Stimulated activated CD4-positive, alpha-beta T cell treated with anti-CD3 and anti-CD28 coated beads, Interleukin-1b, Interleukin-23, amount 100 ng/mL, for 48 hours (primary cell): ENCODE measurements around the gene ITGA11.
A peak's percentile ranks its signal among the peaks of the same experiment; 100 is the strongest.

ENCODE experiments used
- DNase-seq: peaks from one replicate; pipeline ENCODE4 v3.0.0-alpha.2; 2020

The ITGA11 gene

DNA sequence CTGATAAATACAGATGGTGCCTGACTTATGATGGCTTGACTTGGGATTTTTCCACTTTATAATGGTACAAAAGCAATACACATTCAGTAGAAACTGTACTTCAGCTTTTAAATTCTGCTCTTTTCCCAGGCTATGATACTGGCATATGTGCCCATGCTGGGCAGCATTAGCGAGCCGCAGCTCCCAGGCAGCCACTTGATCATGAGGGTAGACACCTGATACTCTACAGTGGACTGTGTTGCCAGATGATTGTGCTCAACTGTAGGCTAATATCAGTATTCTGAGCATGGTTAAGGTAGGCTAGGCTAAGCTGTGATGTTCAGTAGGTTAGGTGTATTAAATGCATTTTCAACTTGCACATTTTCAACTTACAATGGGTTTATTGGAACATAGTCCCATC, 172.1 kb downstream of the ITGA11 start:
- no peak for DNase-seq

DNA sequence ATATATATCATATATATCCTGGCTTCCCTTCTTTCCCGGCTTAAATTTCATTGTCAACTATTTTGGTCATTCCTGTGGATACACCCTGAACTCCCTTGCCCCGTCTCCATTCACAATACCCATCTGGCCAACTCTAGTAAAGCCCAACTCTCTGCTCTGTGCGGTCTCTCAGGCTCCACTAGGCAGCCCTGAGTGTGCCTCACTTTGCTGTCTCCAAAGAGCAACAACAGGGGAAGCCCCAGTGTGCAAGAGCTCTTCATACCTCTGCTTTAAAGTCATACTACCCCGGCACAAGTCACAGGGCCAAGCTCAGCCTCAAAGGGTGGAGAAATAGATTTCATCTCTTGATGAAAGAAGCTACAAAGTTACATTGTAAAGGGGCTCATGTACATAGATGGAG, 173.3 kb downstream of the ITGA11 start:
- DNase-seq: peak; percentile 36

DNA sequence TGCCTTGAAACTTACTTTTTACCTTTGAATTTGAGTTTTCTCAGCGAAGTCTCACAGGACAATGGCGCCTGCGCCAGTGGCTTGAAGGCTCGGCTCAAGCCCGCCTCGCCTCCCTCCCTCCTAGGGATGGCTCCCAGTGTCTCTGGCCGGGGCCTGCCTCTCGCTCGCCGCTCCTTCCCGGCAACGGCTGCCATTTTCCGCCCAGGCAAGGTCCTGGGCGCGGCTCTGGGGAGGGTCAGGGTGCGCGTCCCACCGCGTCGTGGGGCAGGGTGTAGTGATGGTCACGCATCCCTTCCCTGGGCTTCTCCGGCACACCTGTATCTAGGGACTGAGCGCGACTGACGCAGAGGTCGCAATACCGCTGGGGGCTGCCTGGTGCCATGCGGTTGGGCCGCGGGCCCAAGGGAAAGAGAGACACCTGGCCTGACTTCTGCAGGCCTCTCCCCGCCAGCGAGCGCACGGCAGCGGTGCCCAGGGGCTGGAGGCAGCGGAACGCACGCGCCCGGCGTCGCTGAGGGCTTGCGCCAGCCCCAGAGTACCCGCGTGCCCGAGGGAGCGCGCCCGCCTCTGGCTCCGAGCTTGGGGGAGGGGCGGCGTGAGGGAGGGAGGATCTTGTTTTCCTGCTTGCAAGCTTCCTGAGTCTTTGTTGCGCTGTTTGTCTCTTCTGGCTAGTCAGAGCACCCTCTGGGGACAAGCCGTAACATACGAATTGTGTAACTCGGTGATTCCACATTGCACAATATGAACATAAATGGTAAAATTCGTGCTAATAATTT, 175.1 kb downstream of the ITGA11 start:
- DNase-seq: peak; percentile 62

DNA sequence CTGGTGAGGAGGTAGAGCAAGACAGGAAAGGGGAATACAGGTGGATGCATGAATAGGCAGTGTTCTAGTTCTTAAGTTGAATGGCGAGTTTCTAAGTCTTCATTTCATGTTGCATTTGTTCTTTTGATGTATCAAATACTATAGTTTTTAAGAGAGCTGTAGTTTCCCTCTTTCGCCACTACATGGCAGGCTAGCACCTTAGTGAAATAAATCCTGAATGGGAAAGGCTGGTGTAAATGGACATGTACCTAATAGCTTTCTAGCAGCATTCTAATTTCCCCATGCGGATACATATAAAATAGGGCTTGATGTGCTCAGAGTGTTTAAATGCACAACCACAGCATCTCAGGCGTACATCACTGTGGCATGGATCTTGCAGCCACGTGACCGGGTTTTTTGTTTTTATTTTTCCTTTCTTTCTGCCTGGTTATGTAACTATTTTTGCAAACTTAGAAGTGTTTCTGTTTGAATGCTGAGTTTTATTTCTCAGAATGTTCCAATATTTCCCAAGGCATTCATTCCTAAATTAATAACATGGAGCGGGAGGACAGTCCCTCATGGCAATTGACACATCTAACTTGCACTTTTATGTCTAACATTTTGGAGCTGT, 178.9 kb downstream of the ITGA11 start:
- peak; percentile 21 for DNase-seq

DNA sequence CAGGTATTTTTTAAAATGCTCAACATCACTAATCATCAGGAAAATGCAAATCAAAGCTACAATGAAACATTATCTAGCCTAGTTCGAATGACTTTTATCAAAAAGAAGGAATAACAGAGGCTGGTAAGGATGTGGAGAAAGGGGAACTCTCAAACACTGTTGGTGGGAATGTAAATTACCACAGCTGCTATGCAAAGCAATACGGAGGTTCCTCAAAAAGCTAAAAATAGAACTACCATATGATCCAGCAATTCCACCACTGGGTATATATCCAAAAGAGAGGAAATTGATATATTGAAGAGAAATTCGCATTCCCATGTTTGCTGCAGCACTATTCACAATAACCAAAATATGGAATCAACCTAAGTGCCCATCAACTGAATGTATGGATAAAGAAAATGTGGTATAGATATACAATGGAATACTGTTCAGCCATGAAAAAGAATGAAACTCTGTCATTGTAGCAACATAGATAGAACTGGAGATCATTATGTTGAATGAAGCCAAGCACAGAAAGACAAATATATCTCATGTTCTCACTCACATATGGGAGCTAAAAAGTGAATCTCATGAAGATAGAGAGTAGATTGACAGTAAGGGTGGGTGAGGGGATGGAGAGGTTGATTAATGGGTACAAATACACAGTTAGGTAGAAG, 182.8 kb downstream of the ITGA11 start:
- no peak for DNase-seq
